ENCODE measurements around the gene SEMA3F. TPM values are rescaled to one million over a fixed set of nuclear protein-coding genes. Genes with fewer than 3 reads are reported as not detected.

The SEMA3F gene
- total RNA-seq, 1 experiment from 2014 or later = 34.0 TPM

GRCh38 chr3:50194128-50194902, 39.2 kb downstream of the SEMA3F start:
- no peaks in the 10 kb centered on the region for H3K9me3 ChIP-seq (ENCODE audit: insufficient read depth, low read depth)
- H3K4me3 ChIP-seq = no peak overlapping the region
- no peaks in the 10 kb centered on the region for H3K9me2 ChIP-seq (ENCODE audit: insufficient read depth)
- intact Hi-C loops (cut with micrococcal nuclease; ENCODE audit: unreplicated experiment) = loop anchor here (1.0 kb wide), 2 partner anchors 32 to 79 kb away; no protein-coding TSS in a partner anchor
- no peaks in the 10 kb centered on the region for H4K20me1 ChIP-seq (ENCODE audit: insufficient read depth)
- H3K27me3 ChIP-seq (ENCODE audit: insufficient read depth, low read depth) = no peaks in the 10 kb centered on the region
- no peak overlapping the region for H3K27ac ChIP-seq
- BruUV-seq (replicated peaks) = no TSS peak
- H2AFZ ChIP-seq = no peak overlapping the region
- POLR2A ChIA-PET (ENCODE audit: unreplicated experiment) = interaction anchor here (0.6 kb wide), 1 partner anchor 74 kb away, joined by 4 read pairs; the partner anchor contains the start of gene SEMA3B
- 0 out of 2 replicates have a peak, but pooled peaks cover 7% of the 10 kb centered on the region for H3K4me1 ChIP-seq (replicated peaks; ENCODE audit: insufficient read depth)
- CTCF ChIA-PET = interaction anchor here (1.3 to 1.7 kb wide), 4 partner anchors 12 to 52 kb away, joined by 4 to 13 read pairs (median 6); no protein-coding TSS in a partner anchor
- TF ChIP-seq CTCF (conservative IDR thresholded peaks at IDR 0.05) = peak; percentile 61
- no peak for TF ChIP-seq EZH2 (IDR thresholded peaks at IDR 0.05; ENCODE audit: low read depth)
- no peaks in the 10 kb centered on the region for H3K79me2 ChIP-seq (ENCODE audit: low read depth)
- H3F3A ChIP-seq (ENCODE audit: insufficient read depth, low read depth) = 0 out of 2 replicates have a peak, but pooled peaks cover 2% of the 10 kb centered on the region
- no peaks in the 10 kb centered on the region for H3K36me3 ChIP-seq (ENCODE audit: low read depth)
- H3K4me2 ChIP-seq = no peak overlapping the region
- DNase-seq = peak in 1 of 2 experiments; percentile 72

- Histone ChIP-seq H3K4me3 (no peak overlapping the region), H3F3A (ENCODE audit: insufficient read depth, low read depth) (0 out of 2 replicates have a peak, but pooled peaks cover 2% of the 10 kb centered on the region), H3K36me3 (ENCODE audit: low read depth) (no peaks in the 10 kb centered on the region), H4K20me1 (ENCODE audit: insufficient read depth) (no peaks in the 10 kb centered on the region), H3K4me2 (no peak overlapping the region; the same call in 1 of the 2 replicates), H3K79me2 (ENCODE audit: low read depth) (no peaks in the 10 kb centered on the region), H3K9me3 (ENCODE audit: insufficient read depth, low read depth) (no peaks in the 10 kb centered on the region), H3K9me2 (ENCODE audit: insufficient read depth) (no peaks in the 10 kb centered on the region), H2AFZ (no peak overlapping the region), H3K27me3 (ENCODE audit: insufficient read depth, low read depth) (no peaks in the 10 kb centered on the region), H3K4me1 (replicated peaks; ENCODE audit: insufficient read depth) (0 out of 2 replicates have a peak, but pooled peaks cover 7% of the 10 kb centered on the region), H3K27ac (no peak overlapping the region)
- DNase-seq = no peak
- ChIA-PET CTCF (interaction anchor here (0.7 to 1.7 kb wide), 5 partner anchors 11 to 52 kb away, joined by 4 to 13 read pairs (median 7); no protein-coding TSS in a partner anchor), POLR2A (ENCODE audit: unreplicated experiment) (interaction anchor here (0.6 kb wide), 1 partner anchor 74 kb away, joined by 4 read pairs; the partner anchor contains the start of gene SEMA3B)
- TF ChIP-seq CTCF (conservative IDR thresholded peaks at IDR 0.05) = no peak
- TF ChIP-seq EZH2 (IDR thresholded peaks at IDR 0.05; ENCODE audit: low read depth) = no peak
- BruUV-seq (replicated peaks) = no TSS peak
- intact Hi-C loops (cut with micrococcal nuclease; ENCODE audit: unreplicated experiment) = loop anchor here (1.0 kb wide), 2 partner anchors 31 to 78 kb away; no protein-coding TSS in a partner anchor
Measured at GRCh38 chr3:50194903-50195500, 39.9 kb downstream of the SEMA3F start.

All from PC-9 (cell line).